ENCODE data around the gene CCDC85B.

Gene CCDC85B

GRCh38 chr11:65857853-65858680, 32.4 kb upstream of the CCDC85B start, which contains the start of gene CFL1:
CFL1 (minus strand) TSS chr11:65858180; CDS start chr11:65858099, 81 bp downstream.
- DNase-seq: peak; percentile 97

GRCh38 chr11:65858681-65859087, 31.8 kb upstream of the CCDC85B start:
- peak; percentile 29 for DNase-seq

GRCh38 chr11:65859095-65859811, 31.2 kb upstream of the CCDC85B start:
- peak; percentile 99 for DNase-seq

GRCh38 chr11:65859812-65860277, 30.6 kb upstream of the CCDC85B start:
- peak; percentile 47 for DNase-seq

- peak; percentile 97 for DNase-seq
Measured at GRCh38 chr11:65860278-65861164, 30.0 kb upstream of the CCDC85B start, which contains the start of gene MUS81. MUS81 (plus strand) TSS chr11:65860433; CDS start chr11:65860754, 321 bp downstream.

- no peak for DNase-seq
Measured at GRCh38 chr11:65861165-65861505, 29.3 kb upstream of the CCDC85B start.

GRCh38 chr11:65861533-65862183, 28.8 kb upstream of the CCDC85B start:
- no peak for DNase-seq

GRCh38 chr11:65862191-65862735, 28.2 kb upstream of the CCDC85B start:
- DNase-seq: no peak

GRCh38 chr11:65862941-65863888, 27.3 kb upstream of the CCDC85B start:
- no peak for DNase-seq

GRCh38 chr11:65863889-65864705, 26.4 kb upstream of the CCDC85B start:
- DNase-seq: no peak

- DNase-seq: no peak
Measured at GRCh38 chr11:65864706-65865471, 25.6 kb upstream of the CCDC85B start.

- no peak for DNase-seq
Measured at GRCh38 chr11:65865550-65866172, 24.8 kb upstream of the CCDC85B start.

GRCh38 chr11:65866509-65867283, 23.8 kb upstream of the CCDC85B start:
- no peak for DNase-seq

- no peak for DNase-seq
Measured at GRCh38 chr11:65867284-65868071, 23.0 kb upstream of the CCDC85B start.

GRCh38 chr11:65868076-65868667, 22.3 kb upstream of the CCDC85B start:
- no peak for DNase-seq

- no peak for DNase-seq
Measured at GRCh38 chr11:65868907-65869306, 21.6 kb upstream of the CCDC85B start.
